ENCODE results near the gene CCDC178.
"Not testable (repeated sequence)": the region's sequence is repeated elsewhere in the genome, so short reads cannot be mapped to it uniquely, and the experiment has no call there.

CCDC178 gene

DNA sequence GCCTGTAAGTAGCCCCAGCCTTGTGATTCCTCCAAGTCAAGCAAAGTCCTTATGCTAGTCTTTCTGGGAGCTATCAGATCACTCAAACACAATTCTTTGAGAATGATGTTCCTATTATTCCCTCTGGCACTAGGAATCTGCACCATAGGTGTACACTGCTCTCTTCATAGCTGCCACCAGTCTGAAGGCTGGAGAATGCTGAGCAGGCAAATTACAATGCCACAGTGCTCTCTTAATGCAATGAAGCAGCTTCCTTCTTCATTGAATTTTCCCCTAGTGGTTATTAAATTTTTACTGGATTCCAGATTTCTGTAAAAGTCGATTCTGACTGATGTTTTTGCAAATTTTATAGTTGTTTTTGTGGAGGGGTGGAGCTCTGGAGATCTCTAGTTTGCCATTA is 84.8 kb downstream of the CCDC178 start:
- no peak for DNase-seq

DNA sequence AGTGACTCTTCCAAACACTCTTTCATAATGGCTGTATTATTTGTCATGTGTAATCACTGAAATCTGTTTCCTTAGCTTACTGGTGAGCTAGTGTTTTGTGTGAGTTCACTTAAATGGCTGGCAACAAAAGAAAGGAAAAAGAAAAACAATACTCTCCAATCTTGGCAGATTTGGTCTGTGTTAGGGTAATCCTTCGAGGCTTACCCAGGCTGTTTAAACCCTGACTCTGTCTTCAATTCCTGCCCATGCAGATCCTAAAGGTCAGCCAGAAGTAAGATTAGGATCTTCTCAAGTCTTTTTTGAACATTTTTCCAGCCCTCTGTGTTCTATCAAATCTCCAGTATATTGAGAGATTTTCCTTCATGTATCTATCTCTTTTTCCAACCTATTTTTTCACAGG is 85.3 kb downstream of the CCDC178 start:
- DNase-seq, result no peak

DNA sequence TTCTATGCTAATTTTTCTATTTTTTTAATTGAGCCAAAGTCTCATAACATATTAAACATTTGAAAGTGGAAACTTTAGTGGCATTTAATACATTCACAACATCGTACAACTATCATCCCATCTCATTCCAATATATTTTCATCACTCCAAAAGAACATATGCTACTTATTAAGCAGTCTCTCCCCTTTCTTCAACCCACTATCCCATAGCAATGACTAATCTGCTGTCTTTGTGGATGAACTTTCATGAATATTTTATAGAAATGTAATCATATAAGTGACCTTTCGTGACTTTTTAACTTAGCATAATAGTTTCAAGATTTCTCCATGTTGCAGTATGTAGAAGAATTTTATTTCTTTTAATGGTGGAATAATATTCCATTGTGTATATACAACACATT is 90.3 kb downstream of the CCDC178 start:
- DNase-seq, result no peak

DNA sequence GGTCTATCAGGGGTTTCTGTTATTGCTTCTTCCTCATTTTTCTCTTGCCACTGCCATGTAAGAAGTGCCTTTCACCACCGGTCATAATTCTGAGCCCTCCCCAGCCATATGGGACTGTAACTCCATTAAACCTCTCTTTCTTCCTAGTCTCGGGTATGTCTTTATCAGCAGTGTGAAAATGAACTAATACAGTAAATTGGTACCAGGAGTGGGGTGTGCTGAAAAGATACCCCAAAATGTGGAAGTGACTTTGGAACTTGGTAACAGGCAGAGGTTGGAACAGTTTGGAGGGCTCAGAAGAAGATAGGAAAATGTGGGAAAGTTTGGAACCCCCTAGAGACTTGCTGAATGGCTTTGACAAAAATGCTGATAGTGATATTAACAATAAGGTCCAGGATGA is 100.8 kb downstream of the CCDC178 start:
- DNase-seq, result not testable (repeated sequence)

DNA sequence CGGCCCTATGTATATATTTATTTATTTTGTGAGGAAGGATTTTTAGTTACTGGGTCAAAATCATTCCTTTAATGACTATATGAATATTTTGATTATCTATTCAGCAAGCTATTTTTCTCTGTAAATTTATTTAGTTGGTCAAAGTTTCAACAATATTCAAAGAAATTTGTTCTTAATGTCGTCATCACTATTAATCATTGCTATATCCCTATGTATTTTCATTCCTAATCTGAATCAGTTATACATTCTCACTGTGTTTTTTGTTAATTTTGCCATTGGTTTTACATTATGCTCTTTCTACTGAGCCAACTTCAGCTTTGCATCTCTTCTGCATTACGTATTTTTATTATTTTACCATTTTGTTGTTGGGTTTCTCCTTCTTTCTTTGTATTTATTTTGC is 105.7 kb downstream of the CCDC178 start:
- no peak for DNase-seq

DNA sequence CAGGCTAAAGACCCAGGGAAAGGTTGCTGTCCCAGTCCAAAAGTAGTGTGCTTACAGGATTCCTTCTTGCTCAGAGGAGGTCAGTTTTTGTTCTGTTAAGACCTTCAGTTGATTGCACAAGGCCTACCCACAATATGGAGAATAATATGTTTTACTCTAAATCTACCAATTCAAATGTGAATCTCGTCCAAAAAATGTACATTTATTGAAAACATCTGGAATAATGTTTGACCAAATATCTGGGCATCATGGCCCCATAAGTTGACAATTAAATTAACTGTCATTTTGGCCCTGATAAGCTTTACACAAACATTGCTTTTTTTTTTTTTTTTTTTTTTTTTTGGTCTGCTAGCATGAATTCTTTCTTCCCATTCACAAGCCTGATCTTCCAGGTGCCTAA is 109.8 kb downstream of the CCDC178 start:
- DNase-seq, result no peak

DNA sequence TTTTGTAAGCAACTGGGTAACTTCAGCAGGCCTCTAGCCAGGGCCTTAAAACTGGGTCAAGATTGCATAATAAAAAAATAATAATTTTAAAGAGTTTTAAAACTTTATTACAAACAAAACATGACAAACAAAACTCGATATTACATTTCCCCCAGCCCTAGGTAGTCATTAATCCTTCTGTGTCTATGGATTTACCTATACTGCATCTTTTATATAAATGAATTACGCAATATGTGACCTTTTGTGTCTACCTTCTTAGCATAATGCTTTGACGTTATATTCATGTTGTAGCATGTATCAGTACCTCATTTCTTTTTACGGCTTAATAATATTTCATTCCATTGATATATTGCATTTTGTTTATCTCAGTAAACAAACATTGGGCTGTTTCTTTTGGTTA is 113.5 kb downstream of the CCDC178 start:
- DNase-seq, result no peak

DNA sequence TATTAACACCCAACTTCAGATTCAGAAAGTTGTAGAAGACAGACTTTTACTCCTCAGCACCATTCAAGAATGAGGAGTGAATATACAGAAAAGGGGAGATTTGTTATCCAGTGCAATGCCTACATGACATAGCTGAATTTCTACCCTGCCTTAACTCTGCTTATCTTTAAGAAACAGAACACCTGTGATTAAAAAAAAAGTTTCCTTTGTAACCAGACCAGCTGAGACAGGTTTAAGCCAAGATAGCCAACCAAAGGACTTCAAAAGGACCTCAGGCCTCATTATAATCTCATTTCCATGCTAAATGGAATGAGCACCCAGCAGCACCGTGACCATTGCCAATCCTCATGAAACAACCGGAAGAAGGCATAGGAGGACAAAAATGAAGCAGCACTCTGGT is 122.9 kb downstream of the CCDC178 start:
- DNase-seq, result no peak

DNA sequence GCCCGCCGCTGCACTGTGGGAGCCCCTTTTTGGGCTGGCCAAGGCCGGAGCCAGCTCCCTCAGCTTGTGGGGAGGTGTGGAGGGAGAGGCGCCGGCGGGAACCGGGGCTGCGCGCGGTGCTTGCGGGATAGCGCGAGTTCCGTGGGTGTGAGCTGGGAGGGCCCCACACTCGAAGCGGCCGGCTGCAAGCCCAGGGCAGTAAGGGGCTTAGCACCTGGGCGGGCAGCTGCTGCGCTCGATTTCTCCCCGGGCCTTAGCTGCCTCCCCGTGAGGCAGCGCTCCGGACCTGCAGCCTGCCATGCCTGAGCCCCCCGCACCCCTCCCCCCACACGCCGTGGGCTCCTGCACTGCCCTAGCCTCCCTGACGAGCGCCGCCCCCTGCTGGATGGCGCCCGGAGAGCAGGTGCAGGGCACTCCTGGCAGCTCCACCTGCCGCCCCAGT is 124.4 kb downstream of the CCDC178 start:
- DNase-seq, result no peak

DNA sequence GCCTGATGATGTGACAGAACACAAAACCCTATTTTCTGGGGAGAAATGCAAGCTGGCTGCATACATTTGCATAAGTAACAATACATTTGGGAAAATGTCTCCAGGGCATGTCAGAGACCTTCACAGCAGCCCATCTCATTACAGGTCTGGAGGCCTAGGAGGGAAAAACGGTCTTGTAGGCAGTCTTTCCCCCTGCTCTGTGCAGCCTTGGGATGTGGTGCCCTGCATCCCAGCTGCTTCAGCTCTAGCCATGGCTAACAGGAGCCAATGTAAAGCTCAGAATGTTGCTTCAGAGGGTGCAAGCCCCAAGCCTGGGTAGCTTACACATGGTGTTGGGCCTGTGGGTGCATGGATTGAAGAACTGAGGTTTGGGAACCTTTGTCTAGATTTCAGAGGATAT is 133.0 kb downstream of the CCDC178 start:
- no peak for DNase-seq

DNA sequence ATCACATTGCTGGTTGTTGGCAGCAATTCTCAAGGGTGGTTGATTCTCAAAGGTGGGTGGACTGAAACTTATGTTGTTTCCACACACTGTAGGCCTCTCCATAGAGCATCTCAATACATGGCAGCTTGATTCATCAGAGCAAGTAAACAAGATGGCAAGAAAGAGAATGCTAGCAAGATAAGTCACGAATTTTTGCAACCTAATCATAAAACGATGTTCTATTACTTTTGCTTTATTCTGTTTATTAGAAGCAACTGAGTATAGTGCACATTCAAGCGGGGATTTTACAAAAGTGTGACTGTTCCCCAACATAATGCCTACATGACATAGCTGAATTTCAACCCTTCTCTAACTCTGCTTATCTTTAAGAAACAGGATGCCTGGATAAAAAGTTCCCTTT is 136.2 kb downstream of the CCDC178 start:
- DNase-seq, result no peak

DNA sequence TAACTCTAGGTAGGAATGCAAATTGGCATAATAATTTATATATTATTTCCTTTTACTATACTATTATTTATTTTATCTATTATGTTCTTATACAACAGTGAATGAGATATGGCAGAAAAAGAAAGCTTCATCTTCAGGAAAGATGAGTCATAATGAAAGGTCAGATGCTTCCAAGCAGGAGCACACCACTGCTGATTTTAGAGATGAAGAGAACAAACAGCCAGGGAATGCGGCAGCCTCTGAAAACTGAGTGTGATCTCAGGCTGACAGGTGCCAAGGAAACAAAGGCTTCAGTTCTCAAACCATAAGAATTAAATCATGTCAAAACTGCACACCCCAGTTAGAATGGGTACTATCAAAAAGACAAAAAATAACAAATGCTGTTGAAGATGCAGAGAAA is 149.0 kb downstream of the CCDC178 start:
- no peak for DNase-seq

DNA sequence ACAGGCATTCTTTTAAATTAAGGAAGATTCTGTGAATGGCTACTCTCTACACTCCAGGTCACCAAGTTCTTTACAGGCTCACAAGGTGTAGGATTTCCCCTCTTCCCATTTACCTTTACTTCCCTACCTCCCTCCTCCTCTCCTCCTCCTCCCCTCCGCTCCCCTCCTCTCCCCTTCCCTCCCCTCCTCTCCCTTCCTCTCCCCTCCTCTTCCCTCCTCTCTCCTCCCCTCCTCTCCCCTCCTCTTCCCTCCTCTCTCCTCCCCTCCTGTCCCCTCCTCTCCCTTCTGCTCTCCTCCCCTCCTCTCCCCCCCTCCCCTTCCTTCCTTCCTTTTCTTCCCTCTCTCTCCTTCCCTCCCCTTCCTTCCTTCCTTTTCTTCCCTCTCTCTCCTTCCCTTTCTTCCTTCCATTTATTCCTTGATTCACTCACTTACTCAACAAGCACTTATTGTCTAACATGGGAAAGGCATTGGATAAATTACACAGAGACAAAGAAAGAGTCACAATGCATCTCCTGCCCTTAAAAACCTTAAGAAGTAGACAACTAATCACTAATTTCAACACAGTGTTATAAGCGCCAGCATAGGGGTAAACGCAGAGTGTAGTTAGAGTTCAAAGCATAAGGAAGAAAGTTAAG is 152.3 kb downstream of the CCDC178 start:
- DNase-seq, result no peak

DNA sequence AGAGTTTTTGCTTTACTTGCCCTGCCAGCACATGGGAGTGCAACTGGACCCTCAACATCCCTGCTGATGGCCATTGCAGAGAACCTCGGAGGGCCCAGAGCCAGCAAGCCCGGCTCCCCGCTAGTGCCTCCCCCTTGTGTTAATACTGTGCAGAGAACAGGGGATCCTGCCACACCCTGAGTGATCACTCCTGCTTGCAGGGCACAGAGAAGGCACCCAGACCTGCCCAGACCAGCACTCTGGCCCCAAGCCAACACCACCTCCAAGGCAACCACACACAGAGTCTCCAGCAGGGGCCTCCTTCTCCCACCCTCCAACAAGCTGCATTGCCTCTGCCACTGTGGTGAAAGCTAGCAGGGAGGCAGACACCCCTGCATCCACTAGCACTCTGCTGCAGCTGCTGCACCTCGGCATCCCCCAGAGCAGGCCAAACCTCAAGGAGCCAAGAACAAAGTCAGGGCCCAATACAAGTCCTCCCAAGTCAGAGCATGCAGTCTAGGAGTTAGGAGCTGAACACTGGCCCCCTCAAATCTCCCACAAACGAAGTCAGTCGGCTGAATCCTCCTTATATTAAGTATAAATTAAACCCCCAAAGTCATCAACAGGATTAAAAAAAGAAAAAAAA is 157.7 kb downstream of the CCDC178 start:
- no peak for DNase-seq

DNA sequence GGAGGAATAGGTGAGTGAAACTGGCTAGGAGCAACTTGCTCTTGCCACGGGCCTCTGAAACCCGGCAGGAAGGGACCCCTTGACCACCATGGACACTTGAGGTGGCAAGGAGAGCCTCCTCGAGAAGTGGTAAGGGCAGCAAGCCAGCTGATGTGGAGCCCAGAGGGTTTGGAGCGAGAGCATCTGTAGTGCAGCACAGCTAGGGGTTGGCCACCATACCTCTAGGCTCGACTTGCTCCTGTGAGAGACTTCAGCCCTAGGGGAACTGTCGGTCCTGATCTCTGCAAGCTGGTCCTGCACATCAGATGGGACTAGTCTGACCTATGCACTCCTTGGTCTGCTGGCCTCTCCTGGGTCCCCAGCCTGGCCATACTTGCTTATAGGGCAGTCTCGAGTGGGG is 158.4 kb downstream of the CCDC178 start:
- DNase-seq, result no peak

DNA sequence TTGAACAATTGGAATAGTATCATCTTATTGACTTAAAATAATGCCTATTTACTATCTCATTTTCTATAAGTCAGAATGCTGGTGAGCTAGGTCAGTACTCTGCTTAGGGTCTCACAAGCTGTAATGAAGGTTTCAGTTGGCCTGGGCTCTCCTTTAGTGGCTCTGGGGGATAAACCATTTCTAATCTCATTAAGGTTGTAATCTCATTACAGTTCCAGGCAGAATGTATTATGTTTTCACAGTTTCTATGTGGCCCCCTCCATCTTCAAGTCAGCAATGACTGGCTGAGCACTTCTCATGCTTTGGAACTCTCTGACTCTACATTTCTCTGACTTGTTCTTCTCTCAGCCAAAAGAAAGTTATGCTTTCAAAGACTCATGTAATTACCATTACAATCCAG is 163.1 kb downstream of the CCDC178 start:
- DNase-seq, result no peak

DNA sequence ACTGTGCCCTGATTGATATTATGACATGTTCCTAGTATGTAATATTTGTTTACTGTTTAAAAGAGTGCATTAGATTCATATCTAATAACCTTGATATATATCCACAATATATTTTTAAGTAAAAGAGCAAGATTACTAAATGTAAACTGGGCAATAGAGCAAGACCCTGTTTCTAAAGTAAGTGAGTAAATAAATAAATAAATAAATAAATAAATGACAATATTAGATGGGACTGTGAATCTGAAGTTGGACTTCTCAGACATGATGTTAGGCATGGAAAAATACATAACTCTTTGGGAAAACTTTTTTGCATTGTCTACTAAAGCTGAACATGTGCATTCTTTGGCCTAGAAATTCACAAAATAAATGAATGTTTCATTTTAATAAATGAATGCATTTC is 164.7 kb downstream of the CCDC178 start:
- DNase-seq, result no peak

DNA sequence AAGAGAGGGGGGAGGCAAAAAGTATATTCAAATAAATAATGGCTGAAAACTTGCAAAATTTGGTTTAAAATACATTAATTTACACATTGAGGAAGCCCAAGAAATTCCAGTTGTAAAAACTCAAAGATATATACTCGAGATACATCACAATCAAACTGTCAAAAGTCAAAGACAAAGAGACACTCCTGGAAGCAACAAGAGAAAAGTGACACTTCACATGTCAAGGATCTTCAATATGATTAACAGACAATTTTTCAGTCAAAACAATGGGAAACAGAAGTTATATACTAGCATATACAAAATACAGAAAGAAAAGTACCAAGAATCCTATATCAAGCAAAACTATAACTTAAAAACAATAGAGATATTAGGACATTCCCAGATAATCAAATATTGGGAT is 170.2 kb downstream of the CCDC178 start:
- DNase-seq, result no peak

DNA sequence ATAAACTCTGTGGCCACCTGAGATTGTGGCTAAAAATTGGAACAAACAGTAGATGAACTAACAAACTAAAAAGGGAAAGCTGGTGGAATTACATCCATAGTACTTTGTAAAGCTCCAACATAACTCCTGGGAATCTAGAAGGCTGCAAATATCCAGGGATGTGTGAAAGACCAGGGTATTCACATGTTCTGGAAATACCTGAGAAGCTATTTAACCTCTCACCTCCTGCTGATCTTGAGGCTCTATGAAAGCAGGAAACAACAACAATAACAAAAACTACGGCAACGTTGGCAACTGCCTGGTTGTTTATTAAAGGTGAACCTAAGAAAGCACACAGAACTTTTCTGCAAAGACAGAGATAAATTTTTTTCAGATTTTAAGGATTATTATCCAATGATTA is 171.3 kb downstream of the CCDC178 start:
- DNase-seq, result no peak

DNA sequence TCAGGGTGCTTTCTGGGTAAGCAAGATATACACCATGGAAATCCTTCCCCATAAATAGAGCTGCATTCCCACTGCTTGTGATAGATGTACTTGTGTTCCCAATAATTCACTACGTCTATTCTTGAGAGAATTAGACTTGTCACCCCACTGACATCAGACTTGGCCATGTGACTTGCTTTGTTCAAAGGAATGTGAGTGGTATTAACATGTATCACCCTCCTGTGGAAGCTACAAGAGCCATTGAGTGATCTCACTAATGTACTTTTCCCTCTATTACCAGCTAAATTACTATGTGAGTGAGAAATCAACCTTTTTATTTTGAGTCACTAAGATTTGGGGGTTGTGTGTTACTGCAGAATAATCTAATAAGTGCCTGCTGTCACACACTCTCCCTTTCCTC is 176.0 kb downstream of the CCDC178 start:
- no peak for DNase-seq

DNA sequence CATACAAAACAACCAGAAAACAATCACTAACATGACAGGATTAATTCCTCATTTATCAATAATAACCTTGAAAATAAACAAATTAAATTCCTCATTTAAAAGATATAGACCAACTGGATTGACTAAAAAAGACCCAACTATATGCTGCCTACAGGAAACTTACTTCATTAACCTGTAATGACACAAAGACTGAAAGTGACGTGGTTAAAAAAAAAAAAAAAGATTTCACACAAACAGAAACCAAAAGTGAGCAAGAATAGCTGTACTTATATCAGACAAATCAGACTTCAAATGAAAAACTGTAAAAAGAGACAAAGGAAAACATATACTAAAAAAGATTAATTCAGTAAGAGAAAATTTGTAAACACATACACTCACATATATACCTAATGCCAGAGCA is 201.2 kb downstream of the CCDC178 start:
- DNase-seq, result no peak

DNA sequence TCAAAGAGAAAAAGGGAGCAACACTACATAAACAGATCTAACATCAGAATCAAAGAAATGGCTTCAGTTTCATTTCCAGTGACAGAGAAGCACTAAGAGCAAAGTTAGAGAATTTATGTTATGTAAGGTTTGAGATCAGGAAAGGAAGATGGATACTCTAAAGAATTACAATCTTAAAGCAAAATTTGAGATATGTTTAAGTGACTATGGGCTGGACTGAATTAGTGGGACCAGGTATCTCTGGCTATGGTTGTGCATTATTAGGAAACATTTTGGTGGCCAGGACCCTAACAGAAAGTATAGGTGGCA is 208.2 kb downstream of the CCDC178 start:
- no peak for DNase-seq

DNA sequence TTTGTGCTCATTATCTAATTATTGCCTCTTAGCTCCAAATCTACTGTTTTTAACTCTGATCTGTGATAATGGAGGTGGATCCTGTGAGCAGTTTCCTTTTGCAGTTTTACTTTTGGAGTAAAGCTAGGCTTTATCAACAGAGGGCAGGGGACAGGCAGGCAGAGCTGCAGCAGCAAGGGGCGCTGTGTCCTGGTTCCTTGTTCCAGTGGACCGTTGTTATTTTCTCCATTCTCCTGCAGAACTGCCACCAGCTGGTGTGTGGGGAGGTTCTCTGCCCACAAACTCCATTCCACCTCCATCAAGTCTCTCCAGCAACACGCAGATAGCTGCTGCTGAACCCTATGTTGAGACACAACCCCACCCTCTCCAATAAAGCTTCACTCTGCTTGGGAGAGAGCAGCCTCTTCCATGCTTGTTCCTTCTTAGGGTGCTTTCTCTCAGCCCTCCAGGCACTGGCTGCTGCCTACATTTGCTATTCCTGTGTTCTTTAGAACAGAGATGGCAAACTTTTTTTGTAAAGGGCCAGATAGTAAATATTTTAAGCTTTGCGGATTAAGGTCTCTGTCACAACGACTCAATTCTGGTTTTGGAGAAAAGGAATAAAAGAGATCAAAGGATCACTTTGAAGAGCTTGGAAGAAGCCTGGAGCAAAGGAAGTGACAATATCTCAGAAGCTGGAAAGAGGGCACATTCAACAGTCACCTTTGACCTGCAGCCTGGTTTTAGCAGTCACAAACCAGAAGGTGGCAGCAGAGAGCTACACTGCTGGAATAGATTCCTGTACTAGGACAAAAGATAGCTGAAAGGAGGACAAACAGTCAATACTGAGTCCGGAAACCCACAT is 208.8 kb downstream of the CCDC178 start:
- peak; percentile 5 for DNase-seq

DNA sequence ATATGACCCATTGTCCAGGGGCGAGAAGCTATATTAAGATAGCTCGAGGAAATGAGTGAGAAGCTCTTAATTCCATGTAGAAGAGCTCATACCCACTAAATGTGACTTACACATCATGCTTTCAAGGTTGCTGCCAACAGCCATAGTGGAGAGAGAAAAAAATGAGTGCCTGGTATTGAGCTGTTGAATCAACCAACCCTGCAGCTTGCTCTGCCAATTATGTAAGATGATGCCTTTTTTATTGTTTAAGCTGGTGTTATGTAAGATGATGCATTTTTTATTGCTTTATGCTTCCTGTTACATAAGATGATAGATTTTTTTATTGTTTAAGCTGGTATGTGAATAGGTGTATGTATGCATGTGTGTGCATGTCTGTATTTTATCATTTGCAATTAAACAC is 228.2 kb downstream of the CCDC178 start:
- peak; percentile 9 for DNase-seq
